Ureter (tissue), 1 donor: ENCODE results near the gene HTATSF1. TPM values are rescaled to one million over a fixed set of nuclear protein-coding genes. Genes with fewer than 3 reads are reported as not detected.

Experiments used
- DNase-seq: peaks from one replicate; pipeline ENCODE4 v3.0.0-alpha.2; 2020; ENCODE audit warnings: low spot score
- total RNA-seq: library from RNA; stranded (reverse); gene quantifications from one replicate; pipeline ENCODE4 v1.2.4, GENCODE V29; 2023
- donor health status: DM: yes; HTN: yes; CAD: no.

The HTATSF1 gene, protein sequence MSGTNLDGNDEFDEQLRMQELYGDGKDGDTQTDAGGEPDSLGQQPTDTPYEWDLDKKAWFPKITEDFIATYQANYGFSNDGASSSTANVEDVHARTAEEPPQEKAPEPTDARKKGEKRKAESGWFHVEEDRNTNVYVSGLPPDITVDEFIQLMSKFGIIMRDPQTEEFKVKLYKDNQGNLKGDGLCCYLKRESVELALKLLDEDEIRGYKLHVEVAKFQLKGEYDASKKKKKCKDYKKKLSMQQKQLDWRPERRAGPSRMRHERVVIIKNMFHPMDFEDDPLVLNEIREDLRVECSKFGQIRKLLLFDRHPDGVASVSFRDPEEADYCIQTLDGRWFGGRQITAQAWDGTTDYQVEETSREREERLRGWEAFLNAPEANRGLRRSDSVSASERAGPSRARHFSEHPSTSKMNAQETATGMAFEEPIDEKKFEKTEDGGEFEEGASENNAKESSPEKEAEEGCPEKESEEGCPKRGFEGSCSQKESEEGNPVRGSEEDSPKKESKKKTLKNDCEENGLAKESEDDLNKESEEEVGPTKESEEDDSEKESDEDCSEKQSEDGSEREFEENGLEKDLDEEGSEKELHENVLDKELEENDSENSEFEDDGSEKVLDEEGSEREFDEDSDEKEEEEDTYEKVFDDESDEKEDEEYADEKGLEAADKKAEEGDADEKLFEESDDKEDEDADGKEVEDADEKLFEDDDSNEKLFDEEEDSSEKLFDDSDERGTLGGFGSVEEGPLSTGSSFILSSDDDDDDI
- 47.1 TPM for total RNA-seq

DNA sequence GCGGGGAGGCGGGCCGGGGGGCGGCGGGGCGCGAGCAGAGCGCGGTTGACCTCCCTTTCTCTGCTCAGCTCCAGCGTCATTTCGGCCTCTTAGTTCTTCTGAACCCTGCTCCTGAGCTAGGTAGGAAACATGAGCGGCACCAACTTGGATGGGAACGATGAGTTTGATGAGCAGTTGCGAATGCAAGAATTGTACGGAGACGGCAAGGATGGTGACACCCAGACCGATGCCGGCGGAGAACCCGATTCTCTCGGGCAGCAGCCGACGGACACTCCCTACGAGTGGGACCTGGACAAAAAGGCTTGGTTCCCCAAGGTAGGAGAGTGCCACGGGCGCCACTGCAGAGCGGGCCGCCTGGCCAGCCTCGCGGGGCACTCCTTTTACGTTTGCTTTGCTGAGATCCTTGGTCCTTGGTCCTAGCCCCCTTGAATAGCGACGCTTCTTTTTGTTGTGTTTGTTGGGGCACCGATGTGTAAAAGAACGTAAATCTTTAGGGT is at the start of gene HTATSF1:
TSS of gene HTATSF1 (plus strand) at position 37 of the 497 bp plus-strand sequence. CDS start at position 130, 93 bp downstream.
- DNase-seq: no peak

DNA sequence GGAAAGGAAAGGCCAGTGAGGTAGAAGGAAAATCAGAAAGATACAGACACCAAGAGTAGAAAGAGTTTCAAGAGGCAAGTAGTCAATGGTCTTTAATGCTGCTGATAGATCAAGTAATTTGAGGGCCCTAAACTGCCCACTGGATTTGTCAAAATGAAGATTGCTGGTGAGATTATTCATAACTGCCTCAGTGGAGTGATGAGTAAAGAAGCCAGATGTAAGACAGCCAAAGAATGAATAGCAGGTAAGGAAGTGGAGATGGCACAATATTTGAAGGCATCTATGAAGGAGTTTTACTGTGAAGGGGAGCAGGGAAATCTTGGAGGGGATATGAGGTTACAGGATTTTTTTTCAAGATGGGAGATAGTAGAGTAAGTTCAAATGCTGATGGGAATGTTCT is 49.4 kb upstream of the HTATSF1 start:
- DNase-seq: no peak

DNA sequence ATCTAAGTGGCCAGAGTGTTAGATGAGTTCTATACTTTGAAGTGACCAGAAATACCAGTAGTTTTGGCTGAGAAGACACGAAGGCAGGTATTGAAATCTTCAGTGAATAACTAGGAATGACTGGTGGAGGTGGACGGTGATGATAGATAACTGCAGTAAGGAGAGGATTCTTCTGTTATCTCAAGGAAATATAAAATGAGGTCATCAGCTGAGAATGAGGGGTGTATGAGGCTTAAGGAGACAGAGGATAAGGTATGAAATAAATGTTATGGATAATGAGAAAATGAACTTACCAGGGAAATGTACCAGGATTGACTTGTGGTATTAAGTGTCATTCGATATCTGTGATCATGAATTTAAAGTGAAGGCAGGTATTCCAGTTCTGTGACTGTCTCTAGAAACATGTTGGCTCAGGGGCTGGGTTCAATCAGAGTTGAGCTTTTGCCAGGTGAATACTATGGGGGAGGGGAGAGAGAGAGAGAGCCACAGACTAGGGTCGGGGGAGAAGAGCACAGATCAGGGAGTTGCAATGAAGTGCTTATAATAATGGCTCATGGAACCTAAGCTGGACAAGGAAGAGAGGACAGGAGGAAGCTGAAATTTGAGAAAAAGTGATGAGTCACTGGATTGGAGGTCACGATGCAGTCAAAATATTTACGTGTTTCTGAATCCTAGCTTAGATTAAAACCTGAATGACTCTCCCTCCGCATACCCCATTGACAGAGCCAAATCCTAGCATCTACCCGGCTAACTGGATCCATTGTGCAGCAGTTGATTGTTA is 47.2 kb upstream of the HTATSF1 start:
- DNase-seq: no peak

DNA sequence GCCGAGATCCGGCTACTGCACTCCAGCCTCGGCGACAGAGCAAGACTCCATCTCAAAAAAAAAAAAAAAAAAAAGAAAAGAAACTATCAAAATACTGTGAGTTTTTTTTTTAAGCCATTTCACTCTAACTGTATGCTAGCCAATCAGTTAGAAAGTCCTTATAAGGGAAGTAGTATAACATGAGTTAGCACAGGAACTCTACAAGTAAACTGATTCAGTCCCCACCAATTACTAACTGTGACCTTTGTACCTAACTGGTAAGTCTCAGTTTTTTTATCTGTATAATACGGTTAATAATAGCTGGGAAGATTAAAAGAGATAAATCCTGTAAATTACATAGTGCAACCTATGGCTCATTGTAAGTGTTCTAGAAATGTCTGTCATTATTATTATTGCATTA is 44.8 kb upstream of the HTATSF1 start:
- DNase-seq: no peak

DNA sequence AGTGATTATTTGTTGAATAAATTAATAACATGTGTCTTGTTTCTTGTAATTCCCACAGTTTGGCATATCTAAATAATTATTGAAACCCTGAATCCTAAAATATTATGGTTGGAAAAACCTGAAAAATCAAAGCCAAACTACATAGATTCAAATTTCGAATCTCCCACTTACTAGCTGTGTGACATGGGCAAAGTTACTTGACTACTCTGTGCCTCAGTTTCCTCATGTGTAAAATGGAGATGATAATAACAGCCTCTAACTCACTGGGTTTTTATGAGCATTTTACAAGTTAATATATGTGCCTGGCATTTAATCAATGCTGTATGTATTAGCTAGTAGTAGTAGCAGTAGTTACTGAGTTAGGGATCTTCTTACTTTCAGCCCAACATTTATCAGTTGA is 44.3 kb upstream of the HTATSF1 start:
- no peak for DNase-seq

DNA sequence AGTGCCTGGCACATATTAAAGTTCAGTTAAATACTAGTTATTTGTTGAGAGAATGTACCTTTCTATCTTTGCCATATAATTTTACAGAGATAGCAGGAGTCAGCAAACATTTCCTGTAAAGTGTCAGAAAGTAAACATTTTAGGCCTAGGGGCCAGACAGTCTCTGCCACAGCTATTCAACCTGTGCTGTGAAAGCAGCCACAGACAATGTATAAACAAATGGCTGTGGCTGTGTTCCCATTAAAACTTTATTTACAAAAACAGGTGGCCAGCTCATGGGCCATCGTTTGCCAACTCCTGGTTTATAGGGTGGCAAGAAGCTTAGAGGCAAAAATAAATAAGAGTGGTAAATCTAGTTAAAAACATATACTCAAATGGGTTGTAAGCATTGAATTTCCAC is 43.6 kb upstream of the HTATSF1 start:
- DNase-seq: no peak

DNA sequence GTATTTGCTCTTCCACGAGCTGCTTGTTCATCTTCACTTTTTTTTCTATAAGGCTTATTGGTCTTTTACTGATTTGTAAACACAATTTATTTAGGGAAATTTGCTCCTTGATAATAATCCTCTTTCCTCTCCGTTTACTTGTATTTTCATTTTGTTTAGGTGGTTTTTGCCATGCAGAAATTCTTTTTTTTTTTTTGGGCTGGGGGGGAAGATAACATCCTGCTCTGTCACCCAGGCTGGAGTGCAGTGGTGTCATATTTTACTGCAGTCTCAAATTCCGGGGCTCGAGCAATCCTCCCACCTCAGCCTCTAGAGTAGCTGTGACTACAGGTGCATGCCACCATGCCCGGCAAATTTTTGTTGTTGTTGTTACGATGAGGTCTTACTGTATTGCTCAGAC is 41.3 kb upstream of the HTATSF1 start:
- no peak for DNase-seq

DNA sequence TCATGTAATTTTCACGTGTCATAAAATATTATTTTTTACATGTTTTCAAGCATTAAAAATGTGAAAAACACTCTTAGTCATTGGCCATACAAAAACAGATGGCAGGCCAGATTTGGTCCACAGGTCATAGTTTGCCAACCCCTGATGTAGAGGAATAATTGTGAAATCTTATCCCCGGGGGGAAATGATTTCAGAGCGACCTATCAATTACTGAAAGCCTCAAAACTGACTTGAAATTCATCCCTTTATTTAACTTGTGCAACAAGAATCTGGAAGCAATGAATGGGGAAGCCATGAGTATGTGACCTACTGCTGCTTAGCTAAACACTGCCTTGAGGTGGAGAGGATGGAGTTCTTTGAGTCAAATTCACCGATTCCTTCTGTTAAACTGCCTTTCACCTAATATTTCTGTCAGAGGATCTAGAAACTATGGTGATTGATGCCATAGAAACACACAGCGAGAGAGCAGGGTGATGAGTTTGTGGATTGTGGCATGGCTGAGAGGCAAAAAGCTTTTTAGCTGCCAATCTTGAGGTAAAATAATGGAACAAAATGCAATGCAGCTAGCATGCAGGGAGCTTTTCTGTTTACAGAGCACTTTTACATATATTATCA is 40.0 kb upstream of the HTATSF1 start:
- DNase-seq: no peak

DNA sequence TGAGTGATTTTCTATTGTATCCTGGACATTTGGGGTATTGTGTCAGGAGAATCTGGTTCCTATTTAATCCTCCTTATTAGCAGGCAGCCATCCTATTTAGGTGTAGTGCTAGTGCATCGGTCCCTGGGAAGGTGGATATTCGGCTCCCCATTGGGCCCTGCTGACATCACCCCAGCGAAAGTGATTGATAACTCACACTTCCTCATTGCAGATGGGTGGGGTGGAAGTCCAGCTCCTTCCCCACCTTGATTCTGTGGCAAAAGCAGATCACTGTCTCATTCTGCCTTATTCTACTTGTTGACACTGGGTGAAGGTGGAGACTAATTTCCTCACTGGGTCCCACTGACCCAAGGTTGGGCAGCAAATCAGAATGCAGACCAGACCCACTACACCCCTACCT is 32.8 kb upstream of the HTATSF1 start:
- DNase-seq: no peak

DNA sequence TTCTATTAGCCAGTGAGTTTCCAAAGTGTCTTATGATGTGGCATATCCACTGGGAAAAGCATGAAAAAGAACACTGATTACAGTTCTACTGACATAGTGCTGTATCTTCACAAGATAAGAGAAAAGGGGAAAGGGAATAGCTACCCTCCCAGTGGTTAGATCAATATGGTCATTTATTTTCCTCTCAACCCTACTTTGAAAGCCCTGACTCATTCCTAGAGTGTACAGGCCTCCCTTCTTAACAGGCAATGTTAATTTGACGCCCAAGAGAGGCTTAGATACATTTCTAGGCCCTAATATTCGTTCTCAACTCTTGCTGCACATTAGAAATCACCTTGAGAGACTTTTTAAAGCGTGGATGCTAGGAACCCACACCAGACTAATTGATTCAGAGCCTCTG is 30.1 kb upstream of the HTATSF1 start:
- DNase-seq: no peak

DNA sequence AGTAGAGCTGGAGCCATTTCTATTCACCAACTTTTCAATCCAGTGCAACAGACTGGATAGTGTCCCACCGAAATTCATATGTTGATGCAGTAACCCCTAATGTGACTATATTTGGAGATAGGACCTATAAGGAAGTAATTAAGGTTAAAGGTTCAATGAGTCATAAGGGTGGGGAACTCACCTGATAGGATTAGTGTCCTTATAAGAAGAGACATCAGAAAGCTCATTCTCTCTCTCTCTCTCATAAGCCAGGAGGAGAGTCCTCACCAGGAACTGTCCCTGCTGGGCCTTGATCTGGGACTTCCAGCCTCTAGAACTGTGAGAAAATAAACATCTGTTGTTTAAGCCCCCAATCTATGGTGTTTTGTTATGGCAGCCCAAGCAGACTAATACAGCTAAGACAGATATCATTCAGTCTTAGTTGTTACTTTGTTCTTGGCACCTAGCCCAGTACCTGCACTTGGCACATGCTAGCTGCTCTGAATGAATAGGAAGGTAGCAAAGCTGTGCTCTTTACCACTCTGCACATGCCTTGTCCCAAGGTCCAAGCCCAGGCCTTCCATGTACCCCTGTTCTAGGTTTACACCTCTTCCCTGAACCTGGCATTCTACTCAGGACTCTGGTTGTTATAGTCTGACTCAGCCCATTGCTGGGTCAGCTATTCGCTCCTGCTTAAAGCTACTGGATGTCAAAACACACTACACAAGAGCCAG is 28.8 kb upstream of the HTATSF1 start:
- no peak for DNase-seq

DNA sequence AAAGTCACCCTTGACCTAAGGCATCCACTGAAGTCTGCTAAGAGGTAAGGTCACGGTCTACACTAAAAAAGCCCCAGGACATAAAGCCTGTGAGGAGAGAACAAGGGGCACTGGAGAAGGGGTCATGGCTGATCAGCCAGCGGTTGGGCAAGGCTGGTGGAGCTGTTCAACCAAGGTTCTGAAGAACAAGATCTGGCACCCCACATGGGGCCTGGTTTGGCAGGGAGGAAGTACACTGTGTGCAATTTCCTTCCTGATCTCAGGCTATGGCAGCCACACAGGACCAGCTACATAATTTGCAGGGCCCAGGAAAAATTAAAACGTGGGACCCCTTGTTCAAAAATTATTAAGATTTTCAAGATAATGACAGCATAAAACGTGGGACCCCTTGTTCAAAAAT is 23.7 kb upstream of the HTATSF1 start:
- DNase-seq: no peak

DNA sequence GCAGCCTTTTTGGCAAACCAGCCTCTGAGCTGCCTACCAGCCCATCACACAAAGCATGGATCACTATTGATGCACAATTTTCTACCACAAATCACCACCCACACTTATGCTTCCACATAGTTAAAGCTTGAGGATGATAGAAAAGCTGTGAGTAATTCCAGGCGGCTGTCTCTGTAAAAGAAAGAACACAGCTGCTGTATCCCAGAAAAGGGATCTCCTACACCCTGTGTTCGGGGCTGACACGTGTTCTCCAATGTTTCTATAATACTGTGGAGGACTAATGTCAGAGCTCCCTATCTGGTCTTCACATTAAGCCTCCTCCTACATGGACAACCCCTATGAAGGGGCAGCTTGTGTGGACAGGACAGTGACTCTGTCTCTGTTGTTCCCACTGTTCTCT is 22.2 kb upstream of the HTATSF1 start:
- DNase-seq: no peak

DNA sequence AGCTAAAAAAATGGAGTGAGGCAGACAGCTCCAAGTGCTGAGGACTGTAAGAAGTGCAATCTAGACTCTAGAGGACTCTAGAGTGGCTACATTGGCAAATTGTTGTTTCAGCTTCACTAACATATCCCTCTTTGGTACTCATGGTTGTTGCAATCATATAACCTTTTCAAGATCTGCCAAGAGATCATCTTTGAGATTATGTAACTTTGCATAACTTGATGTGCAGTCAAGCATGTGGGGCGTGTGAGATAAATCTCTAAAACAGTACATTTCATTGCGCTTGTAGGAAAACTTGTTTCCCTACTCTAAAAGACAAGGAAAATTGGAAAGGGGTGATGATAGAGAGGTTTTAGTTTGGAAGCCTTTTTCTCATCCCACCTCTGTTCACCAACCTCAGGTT is 20.9 kb upstream of the HTATSF1 start:
- no peak for DNase-seq

DNA sequence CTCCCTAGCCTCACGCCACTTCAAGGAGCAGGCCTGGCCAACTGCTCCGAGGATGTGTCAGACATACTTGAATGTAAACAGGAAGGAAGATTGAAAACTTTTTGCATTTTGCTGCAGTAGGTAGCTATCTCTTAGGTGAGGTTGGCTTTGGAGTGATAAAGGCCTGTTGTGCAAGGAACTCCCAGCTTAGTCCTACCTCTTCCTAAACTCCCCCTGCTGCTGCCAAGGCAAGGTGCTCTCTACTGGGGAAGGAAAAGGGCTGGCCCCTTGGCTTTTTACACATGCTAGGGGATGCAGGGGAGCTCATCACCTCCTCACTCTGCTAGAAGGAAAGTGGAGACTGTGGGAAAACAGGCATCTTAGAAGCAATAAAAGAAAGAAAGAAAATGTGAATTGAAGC is 20.4 kb upstream of the HTATSF1 start:
- no peak for DNase-seq

DNA sequence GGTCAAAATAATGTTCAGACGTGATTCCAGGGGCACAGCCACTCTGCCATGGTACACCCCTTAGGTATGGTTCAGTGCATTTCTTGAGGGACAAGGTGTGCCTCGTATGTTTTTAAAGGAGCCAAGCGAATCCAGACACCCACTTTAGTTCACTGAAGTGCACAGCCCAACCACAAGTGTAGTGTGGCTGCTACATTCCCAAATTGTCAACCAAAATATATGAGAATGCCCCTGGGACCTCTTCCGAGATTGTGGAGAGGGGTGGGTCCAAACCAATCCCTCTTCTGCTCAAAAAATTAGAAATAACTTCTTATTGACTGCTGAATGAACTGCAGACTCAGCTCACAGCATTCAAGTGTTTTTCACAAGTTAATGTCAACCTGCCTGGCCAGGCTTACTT is 17.0 kb upstream of the HTATSF1 start:
- DNase-seq: no peak

DNA sequence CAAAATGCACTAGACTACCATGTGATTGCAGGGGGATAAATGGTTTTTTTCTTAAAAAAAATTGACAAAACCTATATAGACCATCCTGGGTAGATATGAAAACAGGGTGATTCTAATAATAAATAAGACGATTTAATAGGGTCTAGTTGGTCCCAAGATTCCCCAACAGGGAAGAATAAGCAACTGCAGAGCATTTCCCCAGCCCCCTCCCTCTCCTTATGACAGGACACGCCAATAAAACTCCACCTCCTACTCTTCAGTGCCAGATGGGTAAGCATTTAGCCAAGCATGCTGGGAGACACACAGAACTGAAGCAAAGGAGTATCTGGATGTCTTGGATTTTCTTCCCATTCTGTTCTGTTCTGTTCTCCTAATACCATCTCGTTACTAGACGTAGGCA is 9.7 kb upstream of the HTATSF1 start, which contains the start of gene BRS3:
TSS of gene BRS3 (plus strand) at position 301 of the 400 bp plus-strand sequence. CDS start 168 bp downstream, outside the sequence.
- no peak for DNase-seq

DNA sequence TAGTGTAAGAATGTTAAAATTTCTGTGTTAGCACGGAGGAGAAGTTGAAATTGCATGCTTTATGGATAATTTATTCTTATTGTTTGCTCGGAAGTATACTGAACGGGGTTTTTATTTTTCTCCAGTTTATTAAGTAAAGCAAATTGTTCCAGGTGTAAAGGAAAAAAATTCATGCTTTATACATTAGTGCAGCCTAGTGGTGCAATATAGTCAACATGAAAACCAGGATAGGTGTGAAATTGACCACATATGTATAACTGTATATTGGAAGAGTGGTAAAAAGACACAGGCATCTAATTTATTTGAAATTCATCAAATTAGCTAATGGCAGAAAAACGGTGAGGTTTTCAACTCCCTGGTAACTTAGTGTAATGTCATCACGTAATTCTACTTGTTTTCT is 8.7 kb upstream of the HTATSF1 start:
- no peak for DNase-seq

DNA sequence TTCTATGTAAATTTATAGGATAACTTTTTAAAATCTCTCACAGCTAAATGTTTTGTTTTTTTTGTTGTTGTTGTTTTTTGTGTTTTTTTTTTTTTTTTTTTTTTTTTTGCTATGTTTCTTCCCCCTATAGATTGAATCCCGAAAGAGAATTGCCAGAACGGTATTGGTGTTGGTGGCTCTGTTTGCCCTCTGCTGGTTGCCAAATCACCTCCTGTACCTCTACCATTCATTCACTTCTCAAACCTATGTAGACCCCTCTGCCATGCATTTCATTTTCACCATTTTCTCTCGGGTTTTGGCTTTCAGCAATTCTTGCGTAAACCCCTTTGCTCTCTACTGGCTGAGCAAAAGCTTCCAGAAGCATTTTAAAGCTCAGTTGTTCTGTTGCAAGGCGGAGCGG is 5.6 kb upstream of the HTATSF1 start:
- no peak for DNase-seq

DNA sequence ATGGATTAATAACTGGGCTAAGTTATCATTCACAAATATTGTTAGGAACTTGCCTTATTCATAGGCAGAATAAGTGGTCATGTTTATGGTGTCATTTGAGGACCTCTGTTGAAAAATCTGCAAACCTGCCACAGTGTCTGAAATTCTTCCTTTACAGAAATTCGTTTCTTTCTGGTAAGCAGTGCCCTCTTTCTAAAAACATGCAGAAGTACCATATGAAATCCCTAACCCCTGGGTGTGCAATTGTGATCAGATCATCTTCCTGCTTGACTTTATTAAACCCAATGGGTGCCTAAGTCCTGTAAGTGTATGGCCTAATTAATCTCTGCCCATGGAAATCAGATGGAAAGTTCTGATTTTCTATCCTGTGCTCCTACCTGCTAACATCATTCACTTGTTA is 4.4 kb upstream of the HTATSF1 start:
- no peak for DNase-seq

DNA sequence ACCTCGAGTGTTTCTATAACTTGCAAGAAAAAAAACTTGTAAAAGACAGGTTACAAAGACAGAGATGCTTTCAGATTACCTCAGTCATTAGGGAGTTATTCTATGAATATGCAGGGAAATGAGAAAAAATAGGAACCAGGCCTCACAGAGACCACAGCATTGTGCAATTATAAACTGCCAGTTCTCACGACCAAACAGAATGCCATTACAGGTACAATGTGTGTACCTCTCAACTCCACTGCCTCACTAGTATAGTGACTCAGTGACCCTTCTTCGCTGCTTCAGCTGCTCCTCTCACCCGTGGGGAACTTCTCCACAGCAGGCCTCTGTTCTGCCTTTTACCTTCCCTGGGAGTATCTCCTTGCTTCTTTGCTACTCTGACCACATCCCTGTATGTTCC is 2.3 kb upstream of the HTATSF1 start:
- no peak for DNase-seq
